Immature natural killer cell (primary cell): ENCODE results near the gene ZC3H18. TPM values are rescaled to one million over a fixed set of nuclear protein-coding genes. Genes with fewer than 3 reads are reported as not detected.

ENCODE experiments used
- DNase-seq, 3 donors: peaks; one replicate each; pipeline ENCODE4 v3.0.0; 2022; ENCODE audit warnings: mixed read lengths in 1 of 3
- H3K27ac Mint-ChIP-seq, 6 donors: one replicate each; pipeline ENCODE4 v1.8.0; 2020; ENCODE audit warnings: mixed read lengths in 6 of 6, mild to moderate bottlenecking in 5 of 6, inconsistent platforms in 4 of 6, moderate library complexity in 3 of 6
- H3K27me3 Mint-ChIP-seq, 3 donors: one replicate each; pipeline ENCODE4 v1.8.0; 2020 to 2021; ENCODE audit warnings: low read depth in 3 of 3, mild to moderate bottlenecking in 3 of 3, mixed read lengths in 3 of 3, moderate library complexity in 3 of 3, inconsistent platforms in 1 of 3
- H3K36me3 Mint-ChIP-seq, 3 donors: one replicate each; pipeline ENCODE4 v1.8.0; 2020; ENCODE audit warnings: mixed read lengths in 3 of 3, inconsistent platforms in 2 of 3, mild to moderate bottlenecking in 2 of 3
- H3K4me1 Mint-ChIP-seq, 2 donors: one replicate each; pipeline ENCODE4 v1.8.0; 2020; ENCODE audit warnings: inconsistent platforms in 2 of 2, mild to moderate bottlenecking in 2 of 2, mixed read lengths in 2 of 2, moderate library complexity in 1 of 2
- H3K4me3 Mint-ChIP-seq, 5 donors: one replicate each; pipeline ENCODE4 v1.8.0; 2020; ENCODE audit warnings: mild to moderate bottlenecking in 5 of 5, mixed read lengths in 5 of 5, inconsistent platforms in 3 of 5, moderate library complexity in 3 of 5
- H3K9me3 Mint-ChIP-seq, 6 donors: one replicate each; pipeline ENCODE4 v1.8.0; 2020; ENCODE audit warnings: mild to moderate bottlenecking in 6 of 6, mixed read lengths in 6 of 6, inconsistent platforms in 4 of 6, moderate library complexity in 3 of 6
- polyA plus RNA-seq, 3 donors: library from polyadenylated mRNA; unstranded; fragments of 300-500 nt; fragmentation: Illumina TruSeq; gene quantifications; one replicate each; pipeline ENCODE4 v1.2.3, GENCODE V29; 2021

Gene ZC3H18
- polyA plus RNA-seq, 3 donors from 2014 or later, result 1.0 to 29.0 (median 8.7) TPM

GRCh38 chr16:88582912-88583575 lies 12.8 kb downstream of the ZC3H18 start:
- Mint-ChIP-seq H3K4me1 (peaks cover 32 to 47% of the 10 kb centered on the region in 2 donors), H3K4me3 (no peak overlapping the region), H3K9me3 (no peaks in the 10 kb centered on the region), H3K36me3 (peaks cover 0 to 23% (median 18%) of the 10 kb centered on the region in 3 donors), H3K27ac (no peak overlapping the region), H3K27me3 (peaks cover 0 to 2% (median 2%) of the 10 kb centered on the region in 3 donors)
- DNase-seq, result no peak

- Mint-ChIP-seq H3K4me1 (peaks cover 23 to 45% of the 10 kb centered on the region in 2 donors), H3K9me3 (no peaks in the 10 kb centered on the region), H3K27ac (peak overlapping the region in 2 of 6 donors; percentile 29 to 53), H3K4me3 (no peak overlapping the region), H3K36me3 (peaks cover 0 to 29% (median 25%) of the 10 kb centered on the region in 3 donors), H3K27me3 (peaks cover 2 to 4% (median 2%) of the 10 kb centered on the region in 3 donors)
- DNase-seq, result no peak
Observed at GRCh38 chr16:88584676-88585075, 14.5 kb downstream of the ZC3H18 start.

- peaks cover 0 to 28% (median 23%) of the 10 kb centered on the region in 3 donors for H3K36me3 Mint-ChIP-seq
- peaks cover 21 to 40% of the 10 kb centered on the region in 2 donors for H3K4me1 Mint-ChIP-seq
- H3K4me3 Mint-ChIP-seq, result no peak overlapping the region
- no peak overlapping the region for H3K27ac Mint-ChIP-seq
- no peak for DNase-seq
- H3K9me3 Mint-ChIP-seq, result no peaks in the 10 kb centered on the region
- H3K27me3 Mint-ChIP-seq, result peaks cover 2 to 4% (median 2%) of the 10 kb centered on the region in 3 donors
Observed at GRCh38 chr16:88585269-88585668, 15.1 kb downstream of the ZC3H18 start.

- Mint-ChIP-seq H3K4me3 (no peak overlapping the region), H3K27ac (peak overlapping the region in 1 of 6 donors; percentile 4), H3K9me3 (no peaks in the 10 kb centered on the region), H3K4me1 (peaks cover 17 to 33% of the 10 kb centered on the region in 2 donors), H3K36me3 (peaks cover 0 to 28% (median 19%) of the 10 kb centered on the region in 3 donors), H3K27me3 (peaks cover 2 to 3% (median 2%) of the 10 kb centered on the region in 3 donors)
- DNase-seq, result no peak
Observed at GRCh38 chr16:88585927-88586581, 15.9 kb downstream of the ZC3H18 start.

- Mint-ChIP-seq H3K27me3 (peaks cover 2 to 6% (median 5%) of the 10 kb centered on the region in 3 donors), H3K4me1 (peaks cover 16 to 42% of the 10 kb centered on the region in 2 donors), H3K36me3 (peaks cover 0 to 38% (median 28%) of the 10 kb centered on the region in 3 donors), H3K27ac (peak overlapping the region in 5 of 6 donors; percentile 45 to 69 (median 57)), H3K9me3 (no peaks in the 10 kb centered on the region), H3K4me3 (no peak overlapping the region)
- DNase-seq, result no peak
Observed at GRCh38 chr16:88588148-88588547, 17.9 kb downstream of the ZC3H18 start.

GRCh38 chr16:88588754-88589153 lies 18.6 kb downstream of the ZC3H18 start:
- Mint-ChIP-seq H3K36me3 (peaks cover 0 to 38% (median 30%) of the 10 kb centered on the region in 3 donors), H3K9me3 (no peaks in the 10 kb centered on the region), H3K27ac (peak overlapping the region in 4 of 6 donors; percentile 45 to 69 (median 57)), H3K4me1 (peaks cover 15 to 43% of the 10 kb centered on the region in 2 donors), H3K27me3 (peaks cover 2 to 7% (median 6%) of the 10 kb centered on the region in 3 donors), H3K4me3 (no peak overlapping the region)
- no peak for DNase-seq

GRCh38 chr16:88589441-88589840 lies 19.2 kb downstream of the ZC3H18 start:
- no peak for DNase-seq
- Mint-ChIP-seq H3K4me3 (peak overlapping the region in 1 of 5 donors; percentile 2), H3K36me3 (peaks cover 0 to 40% (median 30%) of the 10 kb centered on the region in 3 donors), H3K27ac (peak overlapping the region in 2 of 6 donors; percentile 41 to 42), H3K9me3 (no peaks in the 10 kb centered on the region), H3K4me1 (peaks cover 15 to 42% of the 10 kb centered on the region in 2 donors), H3K27me3 (peaks cover 2 to 7% (median 6%) of the 10 kb centered on the region in 3 donors)

GRCh38 chr16:88591577-88592021 lies 21.4 kb downstream of the ZC3H18 start:
- Mint-ChIP-seq H3K27ac (peak overlapping the region in 4 of 6 donors; percentile 24 to 72 (median 45)), H3K4me3 (no peak overlapping the region), H3K4me1 (peaks cover 9 to 36% of the 10 kb centered on the region in 2 donors), H3K36me3 (peaks cover 0 to 41% (median 26%) of the 10 kb centered on the region in 3 donors), H3K9me3 (no peaks in the 10 kb centered on the region), H3K27me3 (peaks cover 0 to 7% (median 6%) of the 10 kb centered on the region in 3 donors)
- DNase-seq, result no peak

GRCh38 chr16:88593061-88593460 lies 22.9 kb downstream of the ZC3H18 start:
- no peak for DNase-seq
- peaks cover 0 to 28% (median 19%) of the 10 kb centered on the region in 3 donors for H3K36me3 Mint-ChIP-seq
- peaks cover 0 to 7% (median 6%) of the 10 kb centered on the region in 3 donors for H3K27me3 Mint-ChIP-seq
- H3K27ac Mint-ChIP-seq, result peak overlapping the region in 3 of 6 donors; percentile 51 to 67 (median 53)
- H3K4me3 Mint-ChIP-seq, result no peak overlapping the region
- H3K4me1 Mint-ChIP-seq, result peaks cover 11 to 30% of the 10 kb centered on the region in 2 donors
- no peaks in the 10 kb centered on the region for H3K9me3 Mint-ChIP-seq

GRCh38 chr16:88593489-88593888 lies 23.3 kb downstream of the ZC3H18 start:
- no peak overlapping the region for H3K4me3 Mint-ChIP-seq

GRCh38 chr16:88593910-88594309 lies 23.7 kb downstream of the ZC3H18 start:
- no peak for DNase-seq
- Mint-ChIP-seq H3K27me3 (peaks cover 0 to 5% (median 4%) of the 10 kb centered on the region in 3 donors), H3K4me1 (peaks cover 11 to 30% of the 10 kb centered on the region in 2 donors), H3K9me3 (no peaks in the 10 kb centered on the region), H3K36me3 (peaks cover 0 to 23% (median 19%) of the 10 kb centered on the region in 3 donors), H3K4me3 (no peak overlapping the region), H3K27ac (no peak overlapping the region)

More at GRCh38 chr16:88593489-88593888, 23.3 kb downstream of the ZC3H18 start:
- Mint-ChIP-seq H3K27me3 (peaks cover 0 to 5% (median 4%) of the 10 kb centered on the region in 3 donors), H3K36me3 (peaks cover 0 to 24% (median 19%) of the 10 kb centered on the region in 3 donors), H3K9me3 (no peaks in the 10 kb centered on the region), H3K27ac (no peak overlapping the region), H3K4me1 (peaks cover 11 to 30% of the 10 kb centered on the region in 2 donors)
- DNase-seq, result no peak

GRCh38 chr16:88595101-88595500 lies 24.9 kb downstream of the ZC3H18 start:
- H3K4me3 Mint-ChIP-seq, result no peak overlapping the region
- DNase-seq, result no peak
- peaks cover 11 to 31% of the 10 kb centered on the region in 2 donors for H3K4me1 Mint-ChIP-seq
- no peaks in the 10 kb centered on the region for H3K9me3 Mint-ChIP-seq
- H3K27me3 Mint-ChIP-seq, result peaks cover 0 to 5% (median 4%) of the 10 kb centered on the region in 3 donors
- no peak overlapping the region for H3K27ac Mint-ChIP-seq
- H3K36me3 Mint-ChIP-seq, result peaks cover 0 to 22% (median 16%) of the 10 kb centered on the region in 3 donors

- Mint-ChIP-seq H3K27me3 (peaks cover 0 to 6% (median 5%) of the 10 kb centered on the region in 3 donors), H3K4me3 (no peak overlapping the region), H3K36me3 (peaks cover 0 to 28% (median 16%) of the 10 kb centered on the region in 3 donors), H3K27ac (peak overlapping the region in 1 of 6 donors; percentile 21), H3K9me3 (no peaks in the 10 kb centered on the region), H3K4me1 (peaks cover 11 to 37% of the 10 kb centered on the region in 2 donors)
- no peak for DNase-seq
Observed at GRCh38 chr16:88595921-88596320, 25.7 kb downstream of the ZC3H18 start.
